Measurements from ENCODE around the gene EWSR1.

The EWSR1 gene

GRCh38 chr22:29268511-29269229, 602 bp downstream of the EWSR1 start:
- TF ChIP-seq, protein P1, sequence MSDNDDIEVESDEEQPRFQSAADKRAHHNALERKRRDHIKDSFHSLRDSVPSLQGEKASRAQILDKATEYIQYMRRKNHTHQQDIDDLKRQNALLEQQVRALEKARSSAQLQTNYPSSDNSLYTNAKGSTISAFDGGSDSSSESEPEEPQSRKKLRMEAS (IDR thresholded peaks at IDR 0.05) = peak; percentile 63
- TF ChIP-seq RAD21 (IDR thresholded peaks at IDR 0.05; ENCODE audit: low read depth) (no peak), NFIC (IDR thresholded peaks at IDR 0.05) (peak; percentile 33; the same call in 1 of the 2 replicates), TEAD4 (IDR thresholded peaks at IDR 0.05) (peak; percentile 43), EGR1 (IDR thresholded peaks at IDR 0.05) (0 out of 2 replicates have a peak, but pooled peaks have one; percentile 25), EP300 (IDR thresholded peaks at IDR 0.05; ENCODE audit: borderline replicate concordance) (no peak), TAF1 (IDR thresholded peaks at IDR 0.05; ENCODE audit: low read depth) (peak; percentile 65; the same call in 1 of the 2 replicates), CREB1 (IDR thresholded peaks at IDR 0.05; ENCODE audit: low read depth) (no peak), TCF12 (IDR thresholded peaks at IDR 0.05; ENCODE audit: low read depth) (no peak; the same call in 1 of the 2 replicates), ZBTB7A (IDR thresholded peaks at IDR 0.05; ENCODE audit: low read depth) (peak; percentile 39; the same call in 1 of the 2 replicates)
- TF ChIP-seq, protein P2, sequence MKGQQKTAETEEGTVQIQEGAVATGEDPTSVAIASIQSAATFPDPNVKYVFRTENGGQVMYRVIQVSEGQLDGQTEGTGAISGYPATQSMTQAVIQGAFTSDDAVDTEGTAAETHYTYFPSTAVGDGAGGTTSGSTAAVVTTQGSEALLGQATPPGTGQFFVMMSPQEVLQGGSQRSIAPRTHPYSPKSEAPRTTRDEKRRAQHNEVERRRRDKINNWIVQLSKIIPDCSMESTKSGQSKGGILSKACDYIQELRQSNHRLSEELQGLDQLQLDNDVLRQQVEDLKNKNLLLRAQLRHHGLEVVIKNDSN (IDR thresholded peaks at IDR 0.05) = peak; percentile 59
- TF ChIP-seq, protein P3, sequence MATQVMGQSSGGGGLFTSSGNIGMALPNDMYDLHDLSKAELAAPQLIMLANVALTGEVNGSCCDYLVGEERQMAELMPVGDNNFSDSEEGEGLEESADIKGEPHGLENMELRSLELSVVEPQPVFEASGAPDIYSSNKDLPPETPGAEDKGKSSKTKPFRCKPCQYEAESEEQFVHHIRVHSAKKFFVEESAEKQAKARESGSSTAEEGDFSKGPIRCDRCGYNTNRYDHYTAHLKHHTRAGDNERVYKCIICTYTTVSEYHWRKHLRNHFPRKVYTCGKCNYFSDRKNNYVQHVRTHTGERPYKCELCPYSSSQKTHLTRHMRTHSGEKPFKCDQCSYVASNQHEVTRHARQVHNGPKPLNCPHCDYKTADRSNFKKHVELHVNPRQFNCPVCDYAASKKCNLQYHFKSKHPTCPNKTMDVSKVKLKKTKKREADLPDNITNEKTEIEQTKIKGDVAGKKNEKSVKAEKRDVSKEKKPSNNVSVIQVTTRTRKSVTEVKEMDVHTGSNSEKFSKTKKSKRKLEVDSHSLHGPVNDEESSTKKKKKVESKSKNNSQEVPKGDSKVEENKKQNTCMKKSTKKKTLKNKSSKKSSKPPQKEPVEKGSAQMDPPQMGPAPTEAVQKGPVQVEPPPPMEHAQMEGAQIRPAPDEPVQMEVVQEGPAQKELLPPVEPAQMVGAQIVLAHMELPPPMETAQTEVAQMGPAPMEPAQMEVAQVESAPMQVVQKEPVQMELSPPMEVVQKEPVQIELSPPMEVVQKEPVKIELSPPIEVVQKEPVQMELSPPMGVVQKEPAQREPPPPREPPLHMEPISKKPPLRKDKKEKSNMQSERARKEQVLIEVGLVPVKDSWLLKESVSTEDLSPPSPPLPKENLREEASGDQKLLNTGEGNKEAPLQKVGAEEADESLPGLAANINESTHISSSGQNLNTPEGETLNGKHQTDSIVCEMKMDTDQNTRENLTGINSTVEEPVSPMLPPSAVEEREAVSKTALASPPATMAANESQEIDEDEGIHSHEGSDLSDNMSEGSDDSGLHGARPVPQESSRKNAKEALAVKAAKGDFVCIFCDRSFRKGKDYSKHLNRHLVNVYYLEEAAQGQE (IDR thresholded peaks at IDR 0.05; ENCODE audit: low read depth) = no peak

GRCh38 chr22:29269230-29269604, 1.1 kb downstream of the EWSR1 start:
- TF ChIP-seq YY1 (IDR thresholded peaks at IDR 0.05; ENCODE audit: low read depth) (no peak), CEBPB (IDR thresholded peaks at IDR 0.05) (no peak), NFIC (IDR thresholded peaks at IDR 0.05) (no peak), TEAD4 (IDR thresholded peaks at IDR 0.05) (no peak), EP300 (IDR thresholded peaks at IDR 0.05; ENCODE audit: borderline replicate concordance) (no peak)
- TF ChIP-seq, protein P1 (IDR thresholded peaks at IDR 0.05) = no peak
- TF ChIP-seq, protein P3 (IDR thresholded peaks at IDR 0.05; ENCODE audit: low read depth) = no peak
- TF ChIP-seq, protein P2 (IDR thresholded peaks at IDR 0.05) = no peak

DNA sequence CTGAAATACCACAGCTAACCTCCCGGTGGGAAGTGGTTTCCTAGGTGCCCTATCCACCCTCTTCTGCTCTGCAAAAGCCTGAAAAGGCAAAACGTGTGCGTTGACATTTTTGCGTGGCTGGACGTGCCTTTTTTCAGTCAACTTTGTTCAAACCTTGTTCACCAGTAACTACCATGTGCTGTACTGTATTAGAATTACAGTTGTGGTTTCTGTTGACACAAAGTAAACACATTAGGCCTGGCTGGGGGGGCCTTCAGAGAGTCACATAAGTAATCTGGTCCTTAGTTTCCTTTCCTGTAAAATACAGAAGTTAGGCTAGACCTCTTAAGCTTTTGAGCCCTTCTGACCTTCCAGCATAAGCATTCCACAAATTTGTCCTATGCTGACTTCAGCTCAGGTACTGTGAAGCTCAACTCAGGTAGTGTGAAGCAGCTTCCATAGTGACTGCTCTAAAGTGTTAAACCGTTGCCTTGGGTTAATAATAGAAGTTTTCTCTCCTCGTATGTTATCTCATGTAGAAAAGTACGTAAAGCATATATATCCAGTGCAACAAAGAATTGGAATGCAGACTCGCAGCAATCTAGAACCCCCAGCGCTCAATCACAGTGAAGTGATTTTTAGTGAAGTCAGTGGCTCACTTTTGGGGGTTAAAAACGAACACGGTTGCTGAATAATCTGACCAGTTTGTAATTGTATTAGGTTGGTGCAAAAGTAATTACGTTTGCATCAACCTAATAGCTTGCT, 1.8 kb downstream of the EWSR1 start:
- TF ChIP-seq, protein P2 (IDR thresholded peaks at IDR 0.05) = no peak
- TF ChIP-seq CEBPB (IDR thresholded peaks at IDR 0.05) (no peak), YY1 (IDR thresholded peaks at IDR 0.05; ENCODE audit: low read depth) (no peak), ZBTB7A (IDR thresholded peaks at IDR 0.05; ENCODE audit: low read depth) (no peak), EP300 (IDR thresholded peaks at IDR 0.05; ENCODE audit: borderline replicate concordance) (no peak), NFIC (IDR thresholded peaks at IDR 0.05) (no peak), TCF12 (IDR thresholded peaks at IDR 0.05; ENCODE audit: low read depth) (no peak), FOXM1 (IDR thresholded peaks at IDR 0.05; ENCODE audit: borderline replicate concordance, low read depth) (no peak), TEAD4 (IDR thresholded peaks at IDR 0.05) (no peak)
- TF ChIP-seq, protein P3 (IDR thresholded peaks at IDR 0.05; ENCODE audit: low read depth) = no peak
- TF ChIP-seq, protein P1 (IDR thresholded peaks at IDR 0.05) = no peak
